Uterus (tissue), 4 donors: ENCODE data around the gene HECTD2. TPM values are rescaled to one million over a fixed set of nuclear protein-coding genes. Genes with fewer than 3 reads are reported as not detected.

Experiments used
- DNase-seq, 2 donors: peaks; one replicate each; pipeline ENCODE4 v3.0.0-alpha.2; 2019 to 2020
- H3K27ac ChIP-seq, 2 donors: fragments of 200-600 bp; sonication (generic); 1 replicate in 1 of 2; 2 replicates in 1 of 2; pipeline ENCODE4 v1.5.1; 2016 to 2018
- H3K27me3 ChIP-seq, 2 donors: fragments of 200-600 bp; sonication (generic); one replicate each; pipeline ENCODE4 v1.5.1; 2018 to 2019; ENCODE audit warnings: control low read depth in 1 of 2
- H3K36me3 ChIP-seq, 2 donors: fragments of 200-600 bp; sonication (generic); one replicate each; pipeline ENCODE4 v1.5.1; 2019; ENCODE audit warnings: control low read depth in 1 of 2
- H3K4me1 ChIP-seq, 2 donors: fragments of 200-600 bp; sonication (generic); one replicate each; pipeline ENCODE4 v1.5.1; 2018 to 2019; ENCODE audit warnings: control low read depth in 1 of 2
- H3K4me3 ChIP-seq, 2 donors: fragments of 200-600 bp; sonication (generic); 1 replicate in 1 of 2; 2 replicates in 1 of 2; pipeline ENCODE4 v1.5.1; 2018 to 2019; ENCODE audit warnings: mild to moderate bottlenecking in 1 of 2
- H3K9me3 ChIP-seq, 2 donors: fragments of 200-600 bp; sonication (generic); one replicate each; pipeline ENCODE4 v1.5.1; 2019; ENCODE audit warnings: control low read depth in 1 of 2
- POLR2A ChIP-seq, 2 donors: fragments of 450-650 bp; IDR thresholded peaks; one replicate each; pipeline ENCODE4 v1.6.1; 2016; ENCODE audit warnings: antibody characterized with exemption in 2 of 2, mild to moderate bottlenecking in 1 of 2, moderate library complexity in 1 of 2
- intact Hi-C: fragments of 100-400 bp; cut with DNase I; formaldehyde crosslinking; loops from one replicate; pipeline ENCODE4 v1.15.1; 2023; ENCODE audit warnings: low total_unique reads
- total RNA-seq, 4 donors: library from RNA; depleted of rRNA in 3 of 4; stranded (reverse); fragments of >200 nt in 3 of 4; gene quantifications; one replicate each; pipeline versions ENCODE4 v1.1.0 to v1.2.4, GENCODE V29; 2014 to 2023
- TF ChIP-seq, protein P1 (sequence below), 4 experiments: fragments of 200-600 bp in 2 of 4; fragments of 450-650 bp in 2 of 4; sonication (generic) in 2 of 4; IDR thresholded peaks; one replicate each; pipeline ENCODE4 v1.5.1; 2016 to 2019; ENCODE audit warnings: antibody characterized with exemption in 4 of 4, mild to moderate bottlenecking in 2 of 4, moderate library complexity in 1 of 4
- donor health status: DM: yes; HTN: yes; CAD: no.

HECTD2 gene
- total RNA-seq, 4 donors from 2014 or later = 21.0 to 65.7 (median 33.2) TPM

DNA sequence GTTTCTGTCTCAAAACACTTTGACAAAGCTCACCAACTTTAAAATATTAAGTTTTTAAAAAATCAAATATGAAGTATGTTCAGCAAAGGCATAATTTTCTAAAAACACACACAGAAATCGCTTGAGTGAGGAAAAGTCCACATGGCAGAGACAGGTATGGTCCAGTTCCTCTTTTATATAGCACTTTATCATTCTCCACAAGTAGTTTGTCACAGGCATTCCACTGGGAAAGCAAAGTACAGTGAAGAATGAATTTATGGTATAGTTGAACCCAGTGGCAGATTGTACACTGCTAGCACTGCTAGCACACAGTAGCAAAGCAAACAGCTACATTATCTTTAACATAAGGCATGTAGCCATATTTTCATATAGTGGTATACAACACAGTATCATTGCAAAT, 102.3 kb downstream of the HECTD2 start:
- Histone ChIP-seq H3K4me3 (no peak overlapping the region), H3K9me3 (no peaks in the 10 kb centered on the region), H3K36me3 (no peaks in the 10 kb centered on the region), H3K27me3 (no peaks in the 10 kb centered on the region), H3K4me1 (peaks cover 0 to 4% of the 10 kb centered on the region in 2 donors), H3K27ac (peak overlapping the region in 1 of 2 donors; percentile 35)
- intact Hi-C loops = no loop called here
- DNase-seq = no peak
- TF ChIP-seq, protein P1, sequence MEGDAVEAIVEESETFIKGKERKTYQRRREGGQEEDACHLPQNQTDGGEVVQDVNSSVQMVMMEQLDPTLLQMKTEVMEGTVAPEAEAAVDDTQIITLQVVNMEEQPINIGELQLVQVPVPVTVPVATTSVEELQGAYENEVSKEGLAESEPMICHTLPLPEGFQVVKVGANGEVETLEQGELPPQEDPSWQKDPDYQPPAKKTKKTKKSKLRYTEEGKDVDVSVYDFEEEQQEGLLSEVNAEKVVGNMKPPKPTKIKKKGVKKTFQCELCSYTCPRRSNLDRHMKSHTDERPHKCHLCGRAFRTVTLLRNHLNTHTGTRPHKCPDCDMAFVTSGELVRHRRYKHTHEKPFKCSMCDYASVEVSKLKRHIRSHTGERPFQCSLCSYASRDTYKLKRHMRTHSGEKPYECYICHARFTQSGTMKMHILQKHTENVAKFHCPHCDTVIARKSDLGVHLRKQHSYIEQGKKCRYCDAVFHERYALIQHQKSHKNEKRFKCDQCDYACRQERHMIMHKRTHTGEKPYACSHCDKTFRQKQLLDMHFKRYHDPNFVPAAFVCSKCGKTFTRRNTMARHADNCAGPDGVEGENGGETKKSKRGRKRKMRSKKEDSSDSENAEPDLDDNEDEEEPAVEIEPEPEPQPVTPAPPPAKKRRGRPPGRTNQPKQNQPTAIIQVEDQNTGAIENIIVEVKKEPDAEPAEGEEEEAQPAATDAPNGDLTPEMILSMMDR (IDR thresholded peaks at IDR 0.05) = no peak
- TF ChIP-seq POLR2A (IDR thresholded peaks at IDR 0.05) = no peak

DNA sequence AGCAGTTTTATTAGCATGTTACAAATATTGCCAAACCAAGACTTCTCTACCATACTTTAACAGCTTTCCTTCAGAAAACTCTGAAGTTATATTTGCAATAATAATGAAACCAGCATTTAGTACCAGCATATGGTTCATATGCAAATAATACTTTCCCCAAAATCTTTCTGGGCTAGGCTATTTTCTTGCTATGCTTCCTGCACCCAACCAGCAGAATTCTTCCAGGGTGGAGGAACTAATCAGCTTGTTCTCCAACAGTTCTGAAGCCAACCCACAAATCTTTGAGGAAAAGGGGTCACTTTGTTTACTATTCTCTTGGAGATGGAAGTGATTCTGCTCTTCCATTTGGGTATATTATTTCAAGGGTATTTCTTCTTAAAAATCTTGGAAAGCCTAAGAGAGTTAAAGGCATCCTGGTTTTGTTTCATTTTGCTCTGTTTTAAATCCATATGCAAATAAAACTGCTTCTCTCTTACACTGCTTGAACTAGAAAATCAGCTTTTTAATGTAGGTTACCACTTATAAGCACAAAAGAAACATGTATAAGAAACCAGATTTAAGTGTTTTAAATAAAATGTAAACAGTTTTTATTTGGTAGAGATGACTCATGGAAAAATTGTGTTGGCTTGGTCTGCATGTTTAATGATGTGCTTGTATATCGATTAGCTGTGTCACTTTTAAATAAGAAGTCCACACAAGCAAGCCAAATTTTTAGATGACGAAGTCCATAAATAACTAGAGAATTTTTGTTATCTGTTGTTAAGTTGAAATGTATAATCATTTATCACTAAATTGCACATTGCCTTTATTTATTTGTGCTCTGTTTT, 103.7 kb downstream of the HECTD2 start:
- TF ChIP-seq, protein P1 (IDR thresholded peaks at IDR 0.05) = no peak
- TF ChIP-seq POLR2A (IDR thresholded peaks at IDR 0.05) = no peak
- peak overlapping the region in 1 of 2 donors; percentile 50 for H3K27ac ChIP-seq
- DNase-seq = no peak
- H3K4me3 ChIP-seq = no peak overlapping the region
- peaks cover 0 to 4% of the 10 kb centered on the region in 2 donors for H3K4me1 ChIP-seq
- no peaks in the 10 kb centered on the region for H3K36me3 ChIP-seq
- no peaks in the 10 kb centered on the region for H3K27me3 ChIP-seq
- intact Hi-C loops = no loop called here
- H3K9me3 ChIP-seq = no peaks in the 10 kb centered on the region

DNA sequence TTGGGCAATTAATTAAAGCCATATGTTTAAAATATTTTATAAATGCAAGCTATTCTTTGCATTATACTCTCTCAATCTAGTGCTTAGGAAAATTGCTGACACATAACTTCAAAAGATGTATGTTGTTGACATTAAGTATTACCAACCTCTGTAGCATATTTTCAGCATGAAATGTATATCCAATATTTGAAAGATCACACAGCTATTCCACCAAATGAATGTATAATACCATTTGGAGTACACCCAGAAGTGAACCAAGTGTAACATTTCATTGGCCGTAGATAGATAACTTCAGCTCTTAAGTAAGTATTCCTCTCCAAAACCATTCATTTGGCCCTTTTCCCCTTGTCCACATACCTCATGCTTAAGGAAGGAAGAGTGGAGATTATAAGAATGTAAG, 104.6 kb downstream of the HECTD2 start:
- Histone ChIP-seq H3K36me3 (no peaks in the 10 kb centered on the region), H3K4me1 (peaks cover 0 to 4% of the 10 kb centered on the region in 2 donors), H3K9me3 (no peaks in the 10 kb centered on the region), H3K27me3 (no peaks in the 10 kb centered on the region), H3K4me3 (no peak overlapping the region), H3K27ac (no peak overlapping the region)
- intact Hi-C loops = no loop called here
- no peak for DNase-seq
- TF ChIP-seq POLR2A (IDR thresholded peaks at IDR 0.05) = no peak
- TF ChIP-seq, protein P1 (IDR thresholded peaks at IDR 0.05) = no peak

DNA sequence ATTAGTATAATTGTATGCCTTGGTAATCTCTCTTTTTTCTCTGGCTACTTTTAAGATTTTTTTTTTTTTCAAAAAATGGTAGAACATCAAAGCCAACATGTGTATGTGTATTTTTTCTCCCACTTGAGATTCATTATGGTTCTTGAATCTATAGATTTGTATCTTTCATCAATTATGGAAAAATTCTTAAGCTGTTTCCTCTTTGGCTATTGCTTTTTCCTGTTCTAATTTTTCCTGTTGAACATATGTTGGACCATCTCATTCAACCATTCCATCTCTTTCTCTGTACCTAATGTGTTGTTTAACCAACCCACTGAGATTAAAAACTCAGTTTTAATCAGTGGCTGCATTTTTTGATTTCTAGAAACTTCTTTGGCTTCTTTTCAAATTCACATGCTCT, 107.2 kb downstream of the HECTD2 start:
- intact Hi-C loops = no loop called here
- peaks cover 0 to 4% of the 10 kb centered on the region in 2 donors for H3K4me1 ChIP-seq

More for the DNA sequence above, 107.2 kb downstream of the HECTD2 start:
- TF ChIP-seq, protein P1 (IDR thresholded peaks at IDR 0.05) = no peak
- TF ChIP-seq POLR2A (IDR thresholded peaks at IDR 0.05) = no peak
- H3K36me3 ChIP-seq = no peaks in the 10 kb centered on the region
- no peak for DNase-seq
- H3K9me3 ChIP-seq = no peaks in the 10 kb centered on the region
- H3K27ac ChIP-seq = no peak overlapping the region
- no peaks in the 10 kb centered on the region for H3K27me3 ChIP-seq
- no peak overlapping the region for H3K4me3 ChIP-seq
